ENCODE results near the gene DNAJB2.
"Not testable (repeated sequence)": the region's sequence is repeated elsewhere in the genome, so short reads cannot be mapped to it uniquely, and the experiment has no call there.

Gene DNAJB2

DNA sequence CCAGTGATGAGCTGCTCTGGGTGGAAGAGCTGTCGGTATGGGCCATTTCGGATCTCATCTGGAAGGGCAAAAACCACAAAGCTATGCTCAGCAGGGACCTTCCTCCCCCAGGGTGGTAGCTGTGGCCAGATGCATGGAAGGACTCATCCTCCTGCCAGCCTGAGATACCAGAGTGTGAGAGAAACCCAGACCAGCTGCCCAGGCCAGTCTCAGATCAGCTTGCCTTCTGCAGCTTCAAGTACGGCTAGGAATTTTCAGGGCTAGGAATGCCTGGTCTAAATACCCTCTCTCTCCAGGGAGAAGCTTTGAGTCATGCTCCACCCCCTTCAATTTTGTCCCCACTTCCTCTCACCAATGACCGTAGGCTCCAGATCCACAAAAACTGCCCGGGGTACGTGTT, 27.5 kb upstream of the DNAJB2 start:
- DNase-seq (ENCODE audit: low spot score): no peak
- peak overlapping the region; percentile 87 for H3K4me3 ChIP-seq
- H3K27ac ChIP-seq: peak overlapping the region; percentile 76 to 92
- no peak for TF ChIP-seq CTCF (IDR thresholded peaks at IDR 0.05)

DNA sequence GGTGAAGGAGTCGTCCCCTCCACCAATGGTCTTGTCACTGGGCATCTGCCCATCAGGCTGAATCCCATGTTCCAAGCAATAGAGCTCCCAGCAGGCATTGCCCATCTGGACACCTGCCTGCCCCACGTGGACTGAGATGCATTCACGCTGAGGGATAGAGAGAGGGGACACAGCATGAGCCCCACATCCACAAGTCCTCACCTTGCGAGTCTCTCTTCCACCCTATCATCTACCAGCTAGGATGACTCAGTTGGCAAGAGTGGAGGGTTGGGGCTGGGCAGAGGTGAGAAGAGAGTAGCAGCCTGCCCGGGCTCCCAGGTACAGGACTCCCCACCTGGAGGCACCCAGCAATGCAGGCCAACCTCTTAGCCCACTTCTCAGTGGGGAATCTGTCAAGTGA, 27.1 kb upstream of the DNAJB2 start:
- TF ChIP-seq CTCF (IDR thresholded peaks at IDR 0.05): no peak
- peak overlapping the region; percentile 87 for H3K4me3 ChIP-seq
- no peak for DNase-seq (ENCODE audit: low spot score)
- peak overlapping the region; percentile 76 to 92 for H3K27ac ChIP-seq

DNA sequence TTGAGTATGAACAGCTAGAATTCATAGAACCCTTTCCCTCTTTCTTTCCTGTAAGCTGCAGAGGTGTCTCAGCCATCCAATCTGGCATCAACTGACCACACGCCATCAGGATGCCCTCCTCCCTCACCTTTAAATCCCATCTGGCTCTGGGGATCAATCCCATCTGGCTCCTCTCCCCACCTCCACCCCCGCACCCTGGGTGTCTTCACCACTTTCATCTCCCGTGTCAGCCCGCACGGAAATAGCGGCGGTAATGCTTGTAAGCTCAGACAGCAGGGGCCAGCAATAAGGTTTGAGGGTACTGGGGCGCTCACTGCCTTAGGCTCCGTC, 26.6 kb upstream of the DNAJB2 start:
- DNase-seq (ENCODE audit: low spot score): no peak
- Histone ChIP-seq H3K4me3 (peak overlapping the region; percentile 87), H3K27ac (peak overlapping the region; percentile 76 to 92)
- no peak for TF ChIP-seq CTCF (IDR thresholded peaks at IDR 0.05)

GRCh38 chr2:219252900-219253752, 26.0 kb upstream of the DNAJB2 start, which contains the start of gene TUBA4B:
Gene TUBA4B, plus strand, starts transcription at chr2:219253243. Its CDS starts 165 bp downstream, at chr2:219253408.
- Histone ChIP-seq H3K27ac (peak within 1 kb of the TSS; percentile 76 to 92), H3K4me3 (peak within 1 kb of the TSS; percentile 87)
- TF ChIP-seq CTCF (IDR thresholded peaks at IDR 0.05): no peak
- peak; percentile 84 for DNase-seq (ENCODE audit: low spot score)

DNA sequence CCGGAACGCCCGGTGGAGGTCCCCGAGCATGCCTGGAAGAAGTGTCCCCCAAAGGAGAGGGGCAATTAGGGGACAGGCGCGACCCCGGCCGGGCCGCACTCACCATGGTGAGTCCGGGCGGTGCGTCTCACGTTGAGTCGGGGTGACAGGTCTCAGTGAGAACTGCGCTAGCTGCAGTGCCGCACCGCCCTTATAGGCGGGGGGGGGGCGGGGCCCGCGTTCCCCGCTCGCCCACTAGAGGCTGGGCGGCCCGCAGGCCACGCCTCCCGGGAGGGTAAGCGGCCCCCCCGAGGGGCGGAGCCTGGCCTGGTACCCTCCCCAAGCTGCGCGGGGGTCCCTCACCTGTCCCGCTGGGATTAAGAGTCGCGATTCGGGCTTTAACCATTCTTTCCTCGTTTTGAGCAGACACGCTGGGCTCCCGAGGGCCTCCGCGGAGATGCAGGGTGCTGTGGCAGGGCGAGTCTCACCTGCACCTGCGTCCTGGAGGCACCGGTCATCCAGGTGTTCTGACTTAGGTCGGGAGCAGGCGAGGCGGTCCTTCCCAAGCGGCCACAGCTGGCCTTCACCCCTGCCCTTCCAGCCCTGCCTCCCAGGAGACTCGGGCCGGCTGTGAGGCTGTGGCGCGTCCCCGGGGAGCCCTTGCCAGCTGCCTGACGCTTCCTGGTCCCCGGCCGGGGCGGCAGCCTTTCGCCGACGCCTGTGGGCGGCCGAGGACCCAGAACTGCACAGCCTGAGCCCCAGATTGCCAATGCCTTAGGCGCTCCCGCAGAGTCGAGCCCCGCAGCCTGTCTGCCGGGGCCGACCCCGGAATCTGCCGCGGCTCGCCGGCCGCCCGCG, 25.2 kb upstream of the DNAJB2 start, which contains the start of gene TUBA4A:
Gene TUBA4A (minus strand): TSS at position 166 of the 837 bp plus-strand sequence. CDS start 60 bp downstream, at position 106.
- TF ChIP-seq CTCF (IDR thresholded peaks at IDR 0.05): no peak
- DNase-seq (ENCODE audit: low spot score): peak; percentile 90
- peak within 1 kb of the TSS; percentile 76 to 92 for H3K27ac ChIP-seq
- peak within 1 kb of the TSS; percentile 87 for H3K4me3 ChIP-seq

- TF ChIP-seq CTCF (IDR thresholded peaks at IDR 0.05): no peak
- no peak for DNase-seq (ENCODE audit: low spot score)
- peak overlapping the region; percentile 76 to 92 for H3K27ac ChIP-seq
- H3K4me3 ChIP-seq: peak overlapping the region; percentile 87
Measured at GRCh38 chr2:219254590-219255201, 24.5 kb upstream of the DNAJB2 start.

GRCh38 chr2:219258942-219259341, 20.2 kb upstream of the DNAJB2 start:
- not testable (repeated sequence) for H3K27ac ChIP-seq; DNase-seq (ENCODE audit: low spot score); H3K4me3 ChIP-seq
